HG03139 (cell line): Measurements from ENCODE around the gene C3orf52.
"Not testable (repeated sequence)": the region's sequence is repeated elsewhere in the genome, so short reads cannot be mapped to it uniquely, and the experiment has no call there.

Source experiments
- ATAC-seq: cut with Tn5 transposase; IDR thresholded peaks from one replicate; pipeline ENCODE4 v1.9.1; 2021; ENCODE audit not compliant: unreplicated experiment

Gene C3orf52, protein sequence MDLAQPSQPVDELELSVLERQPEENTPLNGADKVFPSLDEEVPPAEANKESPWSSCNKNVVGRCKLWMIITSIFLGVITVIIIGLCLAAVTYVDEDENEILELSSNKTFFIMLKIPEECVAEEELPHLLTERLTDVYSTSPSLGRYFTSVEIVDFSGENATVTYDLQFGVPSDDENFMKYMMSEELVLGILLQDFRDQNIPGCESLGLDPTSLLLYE

GRCh38 chr3:112086076-112086854, at the start of gene C3orf52:
TSS of gene C3orf52 (plus strand) at chr3:112086389. CDS start at chr3:112086408, 19 bp downstream.
- ATAC-seq: no peak

DNA sequence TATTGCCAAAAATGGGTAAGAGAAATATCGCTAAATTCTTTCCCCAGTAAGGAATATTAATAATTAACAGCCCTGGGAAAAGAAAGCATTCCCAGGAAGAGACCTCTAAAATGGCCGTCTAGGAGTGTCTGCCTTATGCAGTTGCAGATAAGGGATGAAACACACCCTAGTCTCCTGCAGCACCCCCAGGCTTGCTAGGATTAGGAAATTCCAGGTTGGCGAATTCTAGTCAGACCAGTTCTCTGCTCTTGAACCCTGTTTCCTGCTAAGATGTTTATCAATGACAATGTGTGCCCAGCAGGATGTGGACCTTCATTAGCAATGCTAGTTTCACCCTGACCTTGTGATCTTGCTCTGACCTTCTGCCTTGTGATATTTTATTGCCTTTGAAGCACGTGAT, 49.0 kb upstream of the C3orf52 start:
- ATAC-seq: not testable (repeated sequence)

DNA sequence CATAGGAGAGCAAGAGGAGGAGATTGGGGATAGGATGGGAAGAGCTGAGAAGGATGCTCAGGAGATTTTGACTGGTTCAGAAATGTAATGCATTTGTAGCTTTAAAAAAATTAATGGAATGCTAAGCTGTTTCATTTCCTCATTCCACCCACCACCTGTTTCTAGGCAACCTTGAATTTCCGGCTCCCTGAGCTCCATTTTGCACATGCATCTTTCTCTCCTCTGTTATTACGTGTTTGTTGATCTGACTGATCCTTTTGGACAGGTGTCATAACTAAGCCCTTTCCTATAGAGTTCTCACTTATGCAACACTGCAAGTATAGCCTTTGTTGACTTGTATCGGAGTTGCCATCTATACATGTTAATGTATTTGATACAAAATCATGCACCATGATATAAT, 47.3 kb upstream of the C3orf52 start:
- ATAC-seq: no peak

GRCh38 chr3:112041321-112041720, 44.9 kb upstream of the C3orf52 start:
- ATAC-seq: no peak

DNA sequence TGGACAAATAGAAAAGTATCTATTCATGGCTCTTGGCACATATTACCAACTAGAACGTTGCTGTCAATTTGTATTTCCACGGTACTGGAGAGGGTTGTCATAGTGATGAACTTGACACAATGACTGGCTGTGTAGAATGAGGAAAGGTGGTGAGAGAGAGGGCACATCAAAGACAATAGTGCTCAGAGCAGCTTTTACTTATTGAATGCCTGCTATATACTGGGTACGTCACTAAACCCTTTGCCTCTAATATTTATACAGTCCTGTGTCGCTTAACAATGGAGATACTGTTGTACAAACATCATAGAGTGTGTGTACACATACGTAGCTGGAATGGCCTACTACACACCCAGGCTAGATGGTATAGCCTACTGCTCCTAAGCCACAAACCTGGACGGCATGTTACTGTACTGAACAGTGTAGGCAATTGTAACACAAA, 43.3 kb upstream of the C3orf52 start:
- ATAC-seq: no peak

DNA sequence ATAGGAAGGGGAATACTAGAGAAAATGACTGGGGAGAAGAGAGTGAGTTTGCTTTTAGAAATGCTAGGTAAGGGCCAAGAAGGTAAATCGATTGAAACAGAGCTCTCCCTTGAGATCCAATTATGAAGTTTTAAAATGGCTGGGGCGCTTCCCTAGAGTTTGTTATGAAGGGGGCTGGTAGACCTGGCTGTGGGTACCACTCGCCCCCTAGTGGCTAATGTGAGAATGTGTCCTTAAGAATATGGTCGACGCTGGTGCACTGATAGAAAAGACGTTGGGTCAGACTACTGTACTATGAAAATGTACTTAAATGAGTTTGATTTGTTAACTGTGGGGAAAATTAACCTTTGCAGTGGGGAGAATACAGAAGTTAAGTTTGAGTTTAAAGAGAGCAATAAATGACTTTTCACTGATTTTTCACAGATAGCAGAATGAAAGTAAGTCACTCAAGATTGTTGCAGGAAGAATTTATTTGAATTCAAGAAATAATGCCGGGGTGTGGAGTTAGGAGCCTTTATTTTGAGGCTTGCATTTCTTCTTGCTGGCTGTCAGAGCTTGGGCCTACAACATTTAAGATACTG, 42.5 kb upstream of the C3orf52 start:
- ATAC-seq: peak; percentile 90

GRCh38 chr3:112046599-112046998, 39.6 kb upstream of the C3orf52 start:
- ATAC-seq: no peak

DNA sequence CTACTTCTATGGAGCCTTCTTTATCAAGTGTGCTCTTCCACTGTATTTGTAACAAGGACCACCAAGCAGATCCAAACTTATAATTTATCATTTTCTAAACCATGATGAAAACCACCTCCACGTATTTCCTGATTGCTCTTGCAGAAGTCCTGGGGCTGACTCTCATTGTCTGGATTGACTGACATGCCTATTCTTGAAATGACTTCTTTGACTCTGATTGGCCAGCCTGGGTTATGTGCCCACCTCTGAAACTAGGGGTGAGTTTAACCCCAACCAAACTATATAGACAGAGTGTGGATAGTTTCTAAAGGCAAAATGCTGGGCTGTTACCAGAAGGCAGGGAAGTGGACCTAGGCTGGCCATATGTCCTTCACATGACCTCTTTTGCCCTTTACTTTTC, 38.9 kb upstream of the C3orf52 start:
- ATAC-seq: no peak

DNA sequence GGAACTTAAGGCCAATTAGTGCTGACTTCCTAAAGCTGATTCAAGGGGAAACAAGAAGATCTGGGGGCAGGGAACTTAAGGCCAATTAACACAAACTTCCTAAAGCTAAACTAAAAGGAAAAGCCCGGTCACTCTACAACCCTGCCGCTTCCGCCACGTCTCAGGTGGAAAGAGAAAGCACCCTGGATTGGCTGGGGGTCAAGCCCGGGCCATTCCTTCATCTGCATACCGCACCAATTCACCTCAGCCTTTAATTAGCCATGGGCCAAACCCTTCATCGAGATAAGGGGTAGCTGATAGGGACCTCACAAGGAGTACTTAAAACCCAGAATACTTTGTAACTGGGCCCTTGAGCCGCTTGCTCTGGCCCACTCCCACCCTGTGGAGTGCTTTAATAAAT, 37.3 kb upstream of the C3orf52 start:
- ATAC-seq: no peak

DNA sequence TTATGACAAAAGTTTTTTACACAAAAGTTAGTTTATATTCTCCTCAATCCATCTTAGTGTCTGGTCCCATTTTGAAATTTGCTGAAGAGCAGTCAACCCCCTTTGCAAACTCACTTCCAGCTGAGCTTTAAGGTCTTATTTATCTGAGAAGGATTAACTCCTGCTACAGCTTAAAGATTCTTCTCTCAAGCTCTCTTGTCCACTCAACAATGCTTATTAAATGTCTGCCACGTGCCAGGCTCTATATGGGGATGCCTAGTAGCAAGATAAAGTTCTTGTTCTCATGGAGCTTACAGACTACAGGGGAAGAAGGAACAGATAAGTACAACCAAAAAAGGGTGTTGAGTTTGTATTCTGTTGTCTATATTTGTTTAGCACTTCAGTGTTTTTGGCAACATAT, 33.0 kb upstream of the C3orf52 start:
- ATAC-seq: no peak

DNA sequence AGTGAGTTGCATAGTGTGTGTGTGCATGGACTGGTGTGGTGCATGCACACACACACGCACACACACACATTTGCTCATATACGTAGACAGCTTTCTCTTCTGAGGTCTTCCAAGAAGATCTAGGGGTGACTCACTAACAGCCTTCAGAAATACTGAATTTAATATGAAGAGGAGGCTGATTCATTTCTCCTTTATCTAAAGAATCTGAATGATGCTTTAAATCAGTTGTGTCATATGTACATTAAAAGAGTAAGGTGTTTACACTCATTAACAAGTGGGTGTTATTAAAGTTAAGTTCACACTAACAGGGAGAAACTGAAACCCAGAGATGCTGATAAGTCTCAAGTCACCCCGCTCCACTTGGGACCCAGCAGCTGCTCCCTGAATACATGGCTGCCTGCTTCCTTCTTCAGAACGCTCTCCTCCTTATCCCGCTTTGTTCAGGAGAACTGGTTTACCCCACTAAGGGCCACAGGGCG, 29.7 kb upstream of the C3orf52 start:
- no peak for ATAC-seq

DNA sequence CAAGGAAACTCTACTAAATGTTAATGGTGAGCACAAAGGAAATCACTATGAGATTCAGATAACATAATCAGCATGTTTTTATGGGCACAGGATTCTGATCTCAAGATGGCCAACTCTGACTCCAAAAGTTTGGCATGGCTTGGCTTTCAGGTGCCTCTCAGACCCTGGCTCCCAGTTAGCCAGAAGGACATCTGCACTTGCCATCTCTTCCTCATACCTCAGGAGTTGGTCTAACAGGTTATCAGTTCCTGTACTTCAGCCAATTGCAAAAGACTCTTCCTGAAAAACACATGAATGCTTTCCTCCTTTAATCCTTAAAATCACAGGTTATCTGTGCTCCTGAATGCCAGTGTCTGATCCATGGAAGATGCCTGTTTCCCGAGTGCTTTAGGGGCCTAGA, 26.7 kb upstream of the C3orf52 start:
- ATAC-seq: no peak

DNA sequence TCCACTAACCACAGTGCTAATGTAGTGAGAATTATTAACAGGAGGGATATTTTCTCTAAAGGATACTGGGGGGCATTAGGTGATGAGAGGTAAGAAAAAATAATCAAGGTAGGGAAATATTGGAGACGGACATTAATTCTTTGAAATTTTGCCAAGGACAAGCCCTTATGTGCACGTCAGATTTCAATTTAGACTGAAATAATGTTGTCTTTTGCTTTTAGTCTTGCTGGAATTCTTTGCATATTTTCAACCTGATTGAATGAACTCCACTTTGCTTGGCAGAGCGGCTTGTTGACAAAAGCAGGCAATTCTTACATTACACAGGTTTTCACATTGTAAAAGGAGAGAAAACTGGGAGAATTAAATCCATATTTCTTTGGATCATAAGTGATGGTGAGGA, 25.0 kb upstream of the C3orf52 start:
- ATAC-seq: no peak

- not testable (repeated sequence) for ATAC-seq
Observed at GRCh38 chr3:112072387-112073060, 13.7 kb upstream of the C3orf52 start.

DNA sequence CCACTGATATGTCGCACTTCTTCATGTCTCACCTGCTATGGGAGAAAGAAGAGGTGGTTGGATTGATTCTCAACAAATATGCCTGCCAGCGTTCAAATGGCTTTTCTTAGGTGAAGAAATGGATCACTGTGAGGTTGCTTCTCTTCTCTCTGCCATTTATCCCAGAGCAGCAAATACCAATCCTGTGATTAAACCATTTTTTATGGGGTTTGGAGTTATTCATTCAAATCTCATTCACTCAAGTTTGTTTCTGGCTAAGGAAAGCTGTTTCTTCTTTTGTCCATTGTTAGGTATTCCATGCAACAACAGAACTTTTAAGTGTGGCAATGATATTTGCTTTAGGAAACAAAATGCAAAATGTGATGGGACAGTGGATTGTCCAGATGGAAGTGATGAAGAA, 12.2 kb upstream of the C3orf52 start:
- no peak for ATAC-seq

DNA sequence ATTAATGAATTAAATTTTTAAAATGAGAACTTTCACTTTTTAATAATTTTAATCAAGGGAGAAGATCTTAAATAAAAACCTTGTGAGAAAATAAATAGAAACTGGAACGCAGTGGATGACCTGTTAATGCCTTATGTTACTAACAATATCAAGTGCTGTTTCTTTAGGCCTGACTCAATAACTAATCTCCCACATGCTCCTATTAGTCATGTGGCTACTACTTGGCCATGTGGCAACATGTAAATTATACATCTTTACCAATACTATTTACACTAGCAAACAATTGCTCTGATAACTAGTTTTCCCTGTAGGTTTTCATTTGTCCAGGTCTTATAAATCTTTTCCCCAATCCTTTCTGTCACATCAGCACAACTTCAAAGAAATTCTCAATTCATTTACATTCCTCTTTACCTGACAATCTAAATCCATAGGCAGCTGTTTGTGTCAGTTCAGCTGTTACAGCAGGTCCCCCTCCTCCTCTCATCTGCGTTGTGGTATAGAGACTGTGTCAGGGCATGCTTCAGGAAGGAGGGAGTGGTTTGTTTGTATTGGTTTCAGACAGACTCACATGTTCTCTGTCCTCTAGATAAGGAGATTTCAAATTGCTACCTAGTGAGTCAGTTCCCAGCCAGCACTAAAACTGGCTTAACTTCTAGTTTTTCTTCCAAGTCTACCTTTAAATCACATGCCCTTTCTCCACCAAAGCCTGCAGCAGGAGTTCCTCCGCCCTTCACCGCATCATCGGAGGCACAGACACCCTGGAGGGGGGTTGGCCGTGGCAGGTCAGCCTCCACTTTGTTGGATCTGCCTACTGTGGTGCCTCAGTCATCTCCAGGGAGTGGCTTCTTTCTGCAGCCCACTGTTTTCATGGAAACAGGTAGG, 11.3 kb upstream of the C3orf52 start:
- ATAC-seq: no peak

GRCh38 chr3:112078125-112079083, 7.8 kb upstream of the C3orf52 start:
- ATAC-seq: no peak

DNA sequence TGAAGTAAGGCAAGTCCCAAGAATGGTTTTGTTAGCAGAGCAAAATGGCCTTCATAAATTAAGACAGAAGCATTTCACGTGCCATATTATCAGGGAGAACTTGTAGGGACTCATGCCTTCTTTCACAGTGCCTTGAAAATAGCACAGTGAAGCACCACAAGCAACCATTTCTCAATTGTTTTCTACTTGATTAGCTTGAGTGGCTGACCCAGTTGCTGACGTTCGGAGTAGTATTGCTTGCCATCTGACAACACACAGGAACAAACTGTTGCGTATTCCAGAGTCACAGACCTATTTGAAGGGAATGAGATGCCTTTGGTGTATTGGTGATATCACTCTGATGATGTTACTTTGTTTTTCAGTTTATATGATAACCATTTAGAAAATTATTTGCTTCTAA, 3.0 kb upstream of the C3orf52 start:
- no peak for ATAC-seq

- ATAC-seq: no peak
Observed at GRCh38 chr3:112084980-112085705, 1.0 kb upstream of the C3orf52 start.
